ENCODE measurements around the gene SLC22A2.
"Not testable (repeated sequence)": the region's sequence is repeated elsewhere in the genome, so short reads cannot be mapped to it uniquely, and the experiment has no call there.

SLC22A2 gene

DNA sequence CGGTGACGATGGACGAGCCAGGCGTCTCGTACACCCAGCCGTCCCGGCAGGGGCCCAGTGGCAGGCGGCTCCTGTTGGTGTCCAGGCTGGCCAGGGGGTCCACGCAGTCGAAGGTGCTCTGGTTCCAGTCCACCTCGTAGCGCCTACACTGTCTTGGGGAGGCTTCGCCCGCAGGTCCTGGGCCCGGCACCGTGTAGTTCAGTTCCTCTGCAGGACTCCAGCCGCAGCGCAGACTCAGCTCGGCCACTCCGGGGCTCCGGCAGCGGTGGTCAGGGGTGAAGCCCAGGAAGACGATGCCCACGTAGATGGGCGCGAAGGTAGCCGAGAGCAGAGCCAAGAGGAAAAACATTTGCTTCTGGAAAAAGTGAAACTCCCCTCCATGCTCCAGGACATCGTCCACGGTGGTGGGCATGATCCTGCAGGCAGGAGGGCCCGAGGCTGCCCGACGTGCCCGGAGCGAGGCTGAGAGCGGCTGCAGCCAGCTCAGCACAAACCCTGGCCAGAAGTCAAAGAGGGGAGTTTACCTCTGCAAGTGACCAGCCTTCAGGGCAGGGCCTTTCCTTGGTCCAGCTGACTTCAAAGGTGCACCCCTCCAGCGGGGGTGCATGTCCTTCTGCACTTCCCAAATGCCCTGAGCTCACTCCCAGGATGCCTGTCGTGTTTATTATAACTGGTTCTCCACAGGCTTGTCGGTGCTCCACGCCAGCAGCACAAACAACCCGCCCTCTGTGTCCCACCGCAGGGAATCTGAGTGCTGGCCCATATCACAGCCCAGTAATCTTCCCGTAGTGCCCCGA, at the start of gene SLC22A2:
TSS of gene SLC22A2 (minus strand) at position 476 of the 797 bp plus-strand sequence. CDS start at position 412, 64 bp downstream.
- no peak for DNase-seq

DNA sequence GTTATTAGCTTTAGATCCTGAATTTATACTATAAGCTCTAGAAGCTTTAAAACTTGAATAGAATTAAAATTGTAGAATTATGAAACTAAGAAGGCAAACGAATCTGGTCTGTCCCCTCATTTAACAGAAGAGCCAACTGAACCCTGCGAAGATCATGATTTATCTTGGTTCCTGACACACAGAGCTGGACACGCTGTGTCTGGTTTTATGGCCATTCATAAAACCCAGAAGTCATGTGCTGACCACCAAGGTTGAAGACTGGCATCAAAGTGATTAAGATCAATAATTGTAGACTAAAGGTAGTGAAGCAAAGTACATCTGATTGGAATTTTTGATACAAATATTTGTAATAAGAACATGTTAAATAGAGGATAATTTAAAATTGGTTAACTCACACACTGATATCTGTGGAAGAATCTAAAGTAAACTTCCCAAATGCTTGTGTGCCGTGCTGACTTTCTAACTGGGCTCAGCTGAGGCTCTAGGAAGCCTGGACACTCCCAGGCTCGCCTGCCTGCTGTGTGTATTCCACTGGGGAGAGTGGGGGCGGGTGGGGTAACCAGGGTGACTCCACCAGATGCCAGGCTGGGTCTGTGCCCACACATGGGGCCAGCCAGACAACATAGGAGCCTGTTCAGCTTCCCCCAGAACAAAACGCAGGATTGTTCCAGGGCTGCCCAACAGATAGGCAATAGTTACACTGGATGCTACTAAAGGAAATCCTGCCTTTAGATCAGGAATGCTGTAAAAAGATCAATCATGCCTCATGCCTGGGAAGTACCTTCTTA, 47.5 kb upstream of the SLC22A2 start:
- no peak for DNase-seq

GRCh38 chr6:160303806-160304205, 45.2 kb upstream of the SLC22A2 start:
- no peak for DNase-seq

DNA sequence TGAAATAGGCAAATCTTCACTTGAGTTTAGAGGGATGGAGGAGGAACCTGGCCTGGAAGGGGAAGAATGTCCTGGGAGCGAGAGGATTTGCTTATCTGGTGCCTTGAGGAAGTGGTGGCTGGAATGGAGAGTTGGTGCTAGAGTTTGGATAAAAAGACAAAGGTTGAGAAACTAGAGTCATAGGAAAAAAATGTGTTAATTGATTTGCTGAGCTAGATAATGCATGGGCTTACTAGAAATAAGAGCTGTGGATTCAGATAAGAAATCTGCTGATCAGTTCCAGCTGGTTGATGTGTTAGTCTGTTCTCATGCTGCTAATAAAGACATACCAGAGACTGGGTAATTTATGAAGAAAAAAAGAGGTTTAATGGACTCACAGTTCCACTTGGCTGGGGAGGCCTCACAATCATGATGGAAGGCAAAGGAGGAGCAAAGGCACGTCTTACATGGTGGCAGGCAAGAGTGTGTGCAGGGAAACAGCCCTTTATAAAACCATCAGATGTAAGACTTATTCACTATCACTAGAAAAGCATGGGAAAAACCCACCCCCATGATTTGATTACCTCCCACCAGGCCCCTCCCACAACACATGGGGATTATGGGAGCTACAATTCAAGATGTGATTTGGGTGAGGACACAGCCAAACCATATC, 43.9 kb upstream of the SLC22A2 start:
- DNase-seq: not testable (repeated sequence)

DNA sequence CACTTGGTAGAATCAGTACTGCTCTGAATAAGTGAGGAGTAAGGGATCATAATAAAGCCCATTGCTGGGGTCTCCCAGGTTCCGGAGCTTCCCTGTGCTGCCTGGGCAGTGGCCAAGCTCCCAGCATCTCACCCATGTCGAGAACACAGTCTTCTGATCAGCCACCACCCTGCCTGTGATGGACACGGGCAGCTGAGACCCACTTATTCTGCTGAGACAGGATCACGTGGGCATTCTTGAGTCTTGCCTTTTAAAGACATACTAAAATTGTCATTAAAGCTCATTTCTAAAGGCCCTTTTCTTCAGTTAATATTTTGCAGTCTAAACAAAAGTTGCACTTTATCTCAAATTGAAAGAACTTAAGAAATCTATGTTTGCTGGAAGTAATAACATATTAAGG, 42.7 kb upstream of the SLC22A2 start:
- DNase-seq: no peak

DNA sequence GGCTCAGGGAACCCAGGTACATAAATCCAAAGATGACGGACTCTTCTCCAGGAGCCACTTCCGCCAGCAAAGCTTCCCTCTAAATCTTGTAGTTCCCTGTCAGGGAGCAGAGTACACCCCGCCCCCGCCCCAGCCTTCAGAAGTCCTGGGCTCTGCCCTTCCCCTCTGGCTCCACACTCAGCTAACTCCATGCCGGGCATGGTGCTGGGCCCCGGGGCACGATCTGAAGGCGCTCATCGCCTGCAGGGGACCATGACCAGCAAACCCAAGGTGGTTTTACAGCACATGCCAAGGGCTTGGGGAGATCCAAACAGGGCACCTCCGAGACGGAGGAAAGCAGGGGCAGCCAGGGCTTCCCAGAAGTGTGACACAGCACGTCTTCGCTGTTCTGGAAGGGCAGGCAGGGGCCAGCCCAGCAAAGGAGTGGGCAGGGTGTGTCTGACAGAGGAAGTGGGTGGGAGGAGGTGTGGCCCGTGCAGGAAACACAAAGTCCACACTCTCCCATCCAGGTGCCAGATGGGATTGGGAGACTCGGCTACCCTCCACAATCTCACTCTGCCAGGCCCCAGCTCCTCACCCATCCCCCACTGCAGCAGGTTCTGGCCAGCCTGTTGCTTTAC, 41.6 kb upstream of the SLC22A2 start:
- no peak for DNase-seq

DNA sequence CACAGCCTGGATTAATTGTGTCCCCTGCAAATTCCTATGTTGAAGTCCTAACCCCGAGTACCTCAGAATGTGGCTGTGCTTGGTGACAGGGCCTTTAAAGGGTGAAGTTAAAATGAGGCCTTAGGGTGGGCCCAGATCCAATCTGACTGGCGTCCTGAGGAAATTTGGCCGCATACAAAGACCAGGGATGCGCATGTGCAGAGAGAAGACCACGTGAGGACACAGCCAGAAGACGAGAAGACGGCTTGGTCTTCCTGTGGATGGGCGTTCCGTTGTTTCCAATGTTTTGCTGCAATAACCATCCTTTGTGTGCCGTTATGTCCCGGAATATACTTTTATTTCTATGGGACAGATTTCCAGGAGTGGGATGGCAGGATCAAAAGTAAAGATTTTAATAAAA, 40.9 kb upstream of the SLC22A2 start:
- no peak for DNase-seq

- DNase-seq: no peak
Observed at GRCh38 chr6:160298121-160298520, 39.5 kb upstream of the SLC22A2 start.

GRCh38 chr6:160297310-160297709, 38.7 kb upstream of the SLC22A2 start:
- DNase-seq: no peak

GRCh38 chr6:160293844-160294243, 35.2 kb upstream of the SLC22A2 start:
- no peak for DNase-seq

DNA sequence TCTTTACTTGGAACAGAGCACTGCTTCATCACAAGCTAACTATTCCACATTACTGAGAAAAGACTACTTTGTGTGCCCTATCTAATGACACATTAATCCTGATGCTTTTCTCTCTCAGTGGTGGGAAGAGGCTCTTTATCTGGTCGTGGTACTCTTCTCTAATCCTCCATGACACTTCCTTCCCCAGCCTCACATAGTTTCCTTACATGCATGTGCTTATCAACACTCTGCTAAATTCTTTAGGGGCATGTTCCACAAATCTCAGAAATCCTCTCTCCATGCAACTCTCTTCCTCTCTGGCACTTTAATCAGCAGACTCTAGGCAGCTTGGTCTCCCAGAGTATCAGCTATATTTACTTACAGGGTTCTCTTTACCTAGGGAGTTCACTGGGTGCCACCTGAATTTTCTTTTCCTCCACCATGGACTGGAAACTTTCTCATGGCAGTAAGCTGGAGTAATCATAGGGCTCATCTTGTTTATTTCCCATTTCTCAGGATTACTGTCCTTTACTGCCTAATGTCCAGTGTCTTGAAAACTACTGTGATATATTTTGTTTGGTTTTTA, 27.0 kb upstream of the SLC22A2 start:
- no peak for DNase-seq

DNA sequence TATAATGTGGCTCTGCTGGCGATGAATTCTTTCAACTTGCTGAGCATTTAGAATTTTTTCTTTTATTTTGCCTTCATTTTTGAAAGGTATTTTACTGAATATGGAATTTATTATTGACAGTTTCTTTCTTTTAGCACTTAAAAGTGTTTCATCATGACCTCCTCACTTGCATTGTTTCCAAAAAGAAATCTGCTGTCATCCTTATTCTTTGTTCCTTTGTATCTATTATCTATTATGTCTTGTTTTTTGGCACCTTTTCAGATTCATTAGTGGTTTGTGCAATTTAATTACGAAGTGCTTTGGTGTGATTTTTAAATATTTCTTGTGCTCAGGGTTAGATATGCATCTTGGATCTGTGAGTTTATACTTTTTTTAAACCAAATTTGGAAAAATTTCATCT, 26.0 kb upstream of the SLC22A2 start:
- no peak for DNase-seq

GRCh38 chr6:160282444-160282843, 23.8 kb upstream of the SLC22A2 start:
- no peak for DNase-seq

DNA sequence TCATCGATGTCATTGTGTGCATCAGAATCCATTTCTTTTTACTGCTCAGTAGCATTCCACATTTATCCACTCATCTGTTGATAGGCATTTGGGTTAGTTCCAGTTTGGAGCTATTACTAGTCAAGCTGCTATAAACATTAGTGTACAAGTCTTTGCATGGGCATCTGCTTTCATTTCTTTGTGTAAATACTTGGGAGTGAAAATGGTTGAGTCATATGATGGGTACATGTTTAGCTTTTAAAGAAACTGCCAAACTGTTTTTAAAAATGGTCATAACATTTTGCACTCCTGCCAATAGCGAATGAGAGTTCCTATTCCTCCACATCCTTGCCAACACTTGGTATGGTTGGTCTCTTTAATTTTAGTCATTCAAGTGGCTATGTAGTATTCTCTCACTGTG, 21.2 kb upstream of the SLC22A2 start:
- DNase-seq: no peak

- DNase-seq: no peak
Observed at GRCh38 chr6:160278786-160279310, 20.2 kb upstream of the SLC22A2 start.

DNA sequence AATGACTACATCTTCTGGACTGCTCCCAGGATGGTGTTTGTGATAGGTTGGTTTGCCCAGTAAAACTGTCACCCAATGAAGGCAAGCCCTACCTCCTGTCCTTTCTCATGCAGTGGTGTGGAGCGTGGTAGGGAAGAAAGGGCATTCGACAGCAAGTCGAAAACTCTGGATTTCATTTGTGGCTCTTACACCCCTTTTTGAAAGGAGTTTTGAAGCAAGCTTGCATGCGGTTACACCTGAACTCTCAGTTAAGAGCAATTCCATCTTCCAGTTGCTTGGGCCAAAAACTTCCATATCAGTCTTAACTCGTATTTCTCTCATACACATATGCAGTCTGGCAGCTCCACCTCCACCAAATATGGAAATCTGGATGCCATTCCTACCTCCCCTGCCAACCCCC, 19.7 kb upstream of the SLC22A2 start:
- no peak for DNase-seq

DNA sequence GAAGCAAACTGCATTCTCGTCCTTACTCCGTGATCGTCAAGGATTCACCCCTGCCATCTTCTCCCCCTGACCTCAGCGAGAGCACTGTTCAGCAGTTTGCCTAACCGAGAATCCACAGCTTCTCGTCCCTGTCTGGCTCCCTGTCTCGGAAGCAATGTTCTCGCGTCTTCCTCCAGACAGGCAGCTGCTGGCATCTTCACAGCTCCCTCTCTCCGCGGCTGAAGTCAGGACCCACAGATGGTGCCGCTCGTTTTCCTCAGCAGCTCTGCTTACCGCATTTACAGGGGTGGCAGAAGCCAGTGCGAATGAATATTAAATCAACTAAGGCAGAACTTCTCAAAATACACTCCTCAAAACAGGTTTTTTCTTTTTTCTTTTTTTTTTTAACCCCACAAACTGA, 18.9 kb upstream of the SLC22A2 start:
- DNase-seq: no peak

GRCh38 chr6:160277144-160277543, 18.5 kb upstream of the SLC22A2 start:
- no peak for DNase-seq

DNA sequence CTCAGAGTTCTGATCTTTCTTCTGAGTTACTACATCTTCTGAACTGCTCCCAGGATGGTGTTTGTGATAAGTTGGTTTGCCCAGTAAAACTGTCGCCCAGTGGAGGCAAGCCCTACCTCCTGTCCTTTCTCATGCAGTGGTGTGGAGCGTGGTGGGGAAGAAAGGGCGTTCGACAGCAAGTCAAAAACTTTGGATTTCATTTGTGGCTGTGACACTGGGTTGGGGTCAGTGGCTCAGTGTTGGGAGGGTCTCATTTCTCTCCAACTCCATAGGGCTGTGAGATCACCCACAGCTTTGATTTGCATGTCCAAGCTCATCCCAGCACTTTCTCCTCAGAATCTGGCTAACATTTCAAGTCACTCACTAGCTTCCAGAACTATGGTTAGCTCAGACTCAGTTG, 17.5 kb upstream of the SLC22A2 start:
- DNase-seq: no peak

DNA sequence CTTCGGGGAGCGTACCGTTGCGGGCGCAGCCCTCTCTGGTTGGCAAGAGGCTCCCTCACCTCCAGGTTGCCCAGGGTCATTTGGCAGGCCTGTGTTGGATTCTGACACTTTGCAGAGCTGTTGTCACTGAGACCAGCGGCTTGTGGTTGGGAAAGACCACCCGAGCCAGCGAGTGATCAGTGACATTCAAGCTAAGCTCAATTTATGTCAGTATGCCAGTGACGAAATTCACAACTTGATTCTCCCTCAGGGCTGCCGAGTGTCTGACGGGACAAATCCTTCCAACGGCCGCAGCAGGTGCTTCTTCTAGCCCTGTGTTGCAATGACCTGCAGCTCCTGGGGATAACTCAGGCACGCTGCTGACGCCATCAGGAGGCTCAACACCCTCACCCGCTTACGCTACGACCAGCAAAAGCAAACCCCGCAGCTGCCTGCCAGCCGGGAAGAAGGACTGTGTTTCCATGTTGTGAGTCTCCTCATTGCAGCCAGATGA, 16.9 kb upstream of the SLC22A2 start:
- DNase-seq: no peak

GRCh38 chr6:160274871-160275510, 16.4 kb upstream of the SLC22A2 start:
- DNase-seq: no peak

- no peak for DNase-seq
Observed at GRCh38 chr6:160273750-160274149, 15.1 kb upstream of the SLC22A2 start.
